GM10847 (cell line): ENCODE measurements around the gene NR0B1.

Source experiments
- POLR2A ChIP-seq: IDR thresholded peaks from 2 replicates; pipeline ENCODE4 v1.6.1; 2011; ENCODE audit not compliant: insufficient read length; ENCODE audit errors: extremely low read depth

The NR0B1 gene

GRCh38 chrX:30309139-30309571, at the start of gene NR0B1:
TSS of gene NR0B1 (minus strand) at chrX:30309390. CDS start at chrX:30309363, 27 bp downstream.
- TF ChIP-seq POLR2A = no peak

- no peak for TF ChIP-seq POLR2A
Measured at GRCh38 chrX:30349946-30350345, 40.8 kb upstream of the NR0B1 start.

- no peak for TF ChIP-seq POLR2A
Measured at GRCh38 chrX:30343206-30343605, 34.0 kb upstream of the NR0B1 start.

- TF ChIP-seq POLR2A = no peak
Measured at GRCh38 chrX:30340753-30341152, 31.6 kb upstream of the NR0B1 start.

- no peak for TF ChIP-seq POLR2A
Measured at GRCh38 chrX:30327762-30328161, 18.6 kb upstream of the NR0B1 start.

- TF ChIP-seq POLR2A = no peak
Measured at GRCh38 chrX:30317308-30317707, 8.1 kb upstream of the NR0B1 start.

- TF ChIP-seq POLR2A = no peak
Measured at GRCh38 chrX:30313322-30313721, 4.1 kb upstream of the NR0B1 start.

GRCh38 chrX:30312858-30313257, 3.7 kb upstream of the NR0B1 start:
- TF ChIP-seq POLR2A = no peak

GRCh38 chrX:30310429-30311206, 1.4 kb upstream of the NR0B1 start:
- TF ChIP-seq POLR2A = no peak

GRCh38 chrX:30308263-30309138, 689 bp downstream of the NR0B1 start:
- no peak for TF ChIP-seq POLR2A

- TF ChIP-seq POLR2A = no peak
Measured at GRCh38 chrX:30307466-30307865, 1.7 kb downstream of the NR0B1 start.

- TF ChIP-seq POLR2A = no peak
Measured at GRCh38 chrX:30304866-30305265, 4.3 kb downstream of the NR0B1 start.

- no peak for TF ChIP-seq POLR2A
Measured at GRCh38 chrX:30302956-30303355, 6.2 kb downstream of the NR0B1 start.

GRCh38 chrX:30301963-30302362, 7.2 kb downstream of the NR0B1 start:
- TF ChIP-seq POLR2A = no peak

GRCh38 chrX:30301208-30301607, 8.0 kb downstream of the NR0B1 start:
- TF ChIP-seq POLR2A = no peak

GRCh38 chrX:30296408-30297254, 12.6 kb downstream of the NR0B1 start:
- no peak for TF ChIP-seq POLR2A
